Measurements from ENCODE around the gene THOC7. TPM values are rescaled to one million over a fixed set of nuclear protein-coding genes. Genes with fewer than 3 reads are reported as not detected.

The THOC7 gene
- total RNA-seq, 1 experiment from 2014 or later = 53.0 TPM

DNA sequence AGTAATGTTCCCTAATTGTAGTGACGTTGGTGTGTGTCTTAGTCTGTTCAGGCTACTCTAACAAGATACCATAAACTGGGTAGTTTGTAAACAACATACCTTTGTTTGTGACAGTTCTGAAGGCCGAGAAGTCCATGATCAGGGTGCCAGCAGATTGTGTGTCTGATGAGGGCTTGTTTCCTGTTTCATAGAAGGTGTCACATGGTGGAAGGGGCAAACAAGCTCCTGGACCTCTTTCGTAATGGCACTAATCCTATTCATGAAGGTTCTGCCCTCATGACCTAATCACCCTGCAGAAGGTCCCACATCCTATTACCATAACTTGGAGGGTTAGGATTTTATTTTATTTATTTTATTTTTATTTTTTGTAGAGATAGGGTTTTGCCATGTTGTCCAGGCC, 11.2 kb upstream of the THOC7 start:
- ChIA-PET CTCF (no interaction called here), POLR2A (no interaction called here)

DNA sequence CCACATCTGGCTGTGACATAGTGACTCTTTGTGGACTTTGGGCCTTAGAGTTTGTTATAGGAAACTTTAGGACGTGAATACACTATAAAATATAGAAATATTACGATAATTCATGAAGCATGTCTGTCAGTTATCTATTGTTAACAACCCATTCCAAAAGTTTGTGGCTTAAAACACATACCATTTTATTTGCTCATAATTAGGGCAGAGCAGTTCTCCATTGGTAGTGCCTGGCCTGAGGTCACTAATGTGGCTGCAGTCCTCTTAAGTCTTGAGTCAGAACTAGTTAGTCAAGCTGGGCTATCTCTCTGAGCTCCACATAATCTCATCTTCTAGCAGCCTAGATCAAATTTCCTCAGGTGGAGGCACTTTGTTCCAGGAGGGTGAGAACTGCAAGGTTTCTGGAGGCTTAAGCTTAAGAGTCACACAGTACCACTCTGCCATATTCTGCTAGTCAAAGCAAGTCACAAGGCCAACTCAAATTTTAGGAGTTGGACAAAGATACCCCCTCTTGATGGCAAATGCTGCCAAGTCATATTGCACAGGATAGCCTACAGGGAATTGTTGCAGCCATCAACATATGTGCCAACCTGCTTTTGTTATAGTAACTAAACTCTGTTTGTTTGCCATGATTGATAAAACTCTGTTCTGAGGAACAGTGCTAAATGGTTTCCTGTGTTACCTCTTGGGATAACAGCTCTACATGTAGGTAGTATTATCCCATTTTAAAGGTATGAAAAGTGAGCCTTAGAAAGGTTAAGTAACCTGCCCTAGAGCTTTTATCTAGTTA, 8.7 kb upstream of the THOC7 start:
- Mint-ChIP-seq H3K36me3 (no peaks in the 10 kb centered on the region), H3K9me3 (no peaks in the 10 kb centered on the region), H3K27me3 (ENCODE audit: low read depth) (no peaks in the 10 kb centered on the region), H3K27ac (no peak overlapping the region), H3K4me1 (peaks cover 21% of the 10 kb centered on the region), H3K4me3 (no peak overlapping the region)
- POLR2A ChIA-PET = no interaction called here
- ATAC-seq (no peak), DNase-seq (ENCODE audit: low spot score) (no peak)
- CTCF ChIA-PET = no interaction called here
- TF ChIP-seq NR3C1 (CRISPR knock-in tag; conservative IDR thresholded peaks at IDR 0.05; ENCODE audit: low read depth) = no peak
- no peak for TF ChIP-seq RORB (CRISPR knock-in tag; IDR thresholded peaks at IDR 0.05)
- TF ChIP-seq, protein P1, sequence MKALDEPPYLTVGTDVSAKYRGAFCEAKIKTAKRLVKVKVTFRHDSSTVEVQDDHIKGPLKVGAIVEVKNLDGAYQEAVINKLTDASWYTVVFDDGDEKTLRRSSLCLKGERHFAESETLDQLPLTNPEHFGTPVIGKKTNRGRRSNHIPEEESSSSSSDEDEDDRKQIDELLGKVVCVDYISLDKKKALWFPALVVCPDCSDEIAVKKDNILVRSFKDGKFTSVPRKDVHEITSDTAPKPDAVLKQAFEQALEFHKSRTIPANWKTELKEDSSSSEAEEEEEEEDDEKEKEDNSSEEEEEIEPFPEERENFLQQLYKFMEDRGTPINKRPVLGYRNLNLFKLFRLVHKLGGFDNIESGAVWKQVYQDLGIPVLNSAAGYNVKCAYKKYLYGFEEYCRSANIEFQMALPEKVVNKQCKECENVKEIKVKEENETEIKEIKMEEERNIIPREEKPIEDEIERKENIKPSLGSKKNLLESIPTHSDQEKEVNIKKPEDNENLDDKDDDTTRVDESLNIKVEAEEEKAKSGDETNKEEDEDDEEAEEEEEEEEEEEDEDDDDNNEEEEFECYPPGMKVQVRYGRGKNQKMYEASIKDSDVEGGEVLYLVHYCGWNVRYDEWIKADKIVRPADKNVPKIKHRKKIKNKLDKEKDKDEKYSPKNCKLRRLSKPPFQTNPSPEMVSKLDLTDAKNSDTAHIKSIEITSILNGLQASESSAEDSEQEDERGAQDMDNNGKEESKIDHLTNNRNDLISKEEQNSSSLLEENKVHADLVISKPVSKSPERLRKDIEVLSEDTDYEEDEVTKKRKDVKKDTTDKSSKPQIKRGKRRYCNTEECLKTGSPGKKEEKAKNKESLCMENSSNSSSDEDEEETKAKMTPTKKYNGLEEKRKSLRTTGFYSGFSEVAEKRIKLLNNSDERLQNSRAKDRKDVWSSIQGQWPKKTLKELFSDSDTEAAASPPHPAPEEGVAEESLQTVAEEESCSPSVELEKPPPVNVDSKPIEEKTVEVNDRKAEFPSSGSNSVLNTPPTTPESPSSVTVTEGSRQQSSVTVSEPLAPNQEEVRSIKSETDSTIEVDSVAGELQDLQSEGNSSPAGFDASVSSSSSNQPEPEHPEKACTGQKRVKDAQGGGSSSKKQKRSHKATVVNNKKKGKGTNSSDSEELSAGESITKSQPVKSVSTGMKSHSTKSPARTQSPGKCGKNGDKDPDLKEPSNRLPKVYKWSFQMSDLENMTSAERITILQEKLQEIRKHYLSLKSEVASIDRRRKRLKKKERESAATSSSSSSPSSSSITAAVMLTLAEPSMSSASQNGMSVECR (CRISPR knock-in tag; IDR thresholded peaks at IDR 0.05; ENCODE audit: borderline replicate concordance) = no peak
- TF ChIP-seq, protein P2, sequence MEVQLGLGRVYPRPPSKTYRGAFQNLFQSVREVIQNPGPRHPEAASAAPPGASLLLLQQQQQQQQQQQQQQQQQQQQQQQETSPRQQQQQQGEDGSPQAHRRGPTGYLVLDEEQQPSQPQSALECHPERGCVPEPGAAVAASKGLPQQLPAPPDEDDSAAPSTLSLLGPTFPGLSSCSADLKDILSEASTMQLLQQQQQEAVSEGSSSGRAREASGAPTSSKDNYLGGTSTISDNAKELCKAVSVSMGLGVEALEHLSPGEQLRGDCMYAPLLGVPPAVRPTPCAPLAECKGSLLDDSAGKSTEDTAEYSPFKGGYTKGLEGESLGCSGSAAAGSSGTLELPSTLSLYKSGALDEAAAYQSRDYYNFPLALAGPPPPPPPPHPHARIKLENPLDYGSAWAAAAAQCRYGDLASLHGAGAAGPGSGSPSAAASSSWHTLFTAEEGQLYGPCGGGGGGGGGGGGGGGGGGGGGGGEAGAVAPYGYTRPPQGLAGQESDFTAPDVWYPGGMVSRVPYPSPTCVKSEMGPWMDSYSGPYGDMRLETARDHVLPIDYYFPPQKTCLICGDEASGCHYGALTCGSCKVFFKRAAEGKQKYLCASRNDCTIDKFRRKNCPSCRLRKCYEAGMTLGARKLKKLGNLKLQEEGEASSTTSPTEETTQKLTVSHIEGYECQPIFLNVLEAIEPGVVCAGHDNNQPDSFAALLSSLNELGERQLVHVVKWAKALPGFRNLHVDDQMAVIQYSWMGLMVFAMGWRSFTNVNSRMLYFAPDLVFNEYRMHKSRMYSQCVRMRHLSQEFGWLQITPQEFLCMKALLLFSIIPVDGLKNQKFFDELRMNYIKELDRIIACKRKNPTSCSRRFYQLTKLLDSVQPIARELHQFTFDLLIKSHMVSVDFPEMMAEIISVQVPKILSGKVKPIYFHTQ (CRISPR knock-in tag; IDR thresholded peaks at IDR 0.05) = no peak
- TF ChIP-seq ATF1 (CRISPR knock-in tag; IDR thresholded peaks at IDR 0.05) = no peak
- TF ChIP-seq, protein P3, sequence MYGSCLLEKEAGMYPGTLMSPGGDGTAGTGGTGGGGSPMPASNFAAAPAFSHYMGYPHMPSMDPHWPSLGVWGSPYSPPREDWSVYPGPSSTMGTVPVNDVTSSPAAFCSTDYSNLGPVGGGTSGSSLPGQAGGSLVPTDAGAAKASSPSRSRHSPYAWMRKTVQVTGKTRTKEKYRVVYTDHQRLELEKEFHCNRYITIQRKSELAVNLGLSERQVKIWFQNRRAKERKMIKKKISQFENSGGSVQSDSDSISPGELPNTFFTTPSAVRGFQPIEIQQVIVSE (CRISPR knock-in tag; IDR thresholded peaks at IDR 0.05; ENCODE audit: borderline replicate concordance) = no peak
- no peak for TF ChIP-seq TCF7 (CRISPR knock-in tag; IDR thresholded peaks at IDR 0.05; ENCODE audit: low read depth)

More for the DNA sequence above, 11.2 kb upstream of the THOC7 start:
- ATAC-seq = no peak
- TF ChIP-seq RORB (CRISPR knock-in tag; IDR thresholded peaks at IDR 0.05) (no peak), ETV6 (CRISPR knock-in tag; IDR thresholded peaks at IDR 0.05) (no peak), ZNF423 (CRISPR knock-in tag; IDR thresholded peaks at IDR 0.05) (no peak), RELA (CRISPR knock-in tag; IDR thresholded peaks at IDR 0.05; ENCODE audit: borderline replicate concordance) (no peak), ZNF121 (CRISPR knock-in tag; IDR thresholded peaks at IDR 0.05) (no peak), ZNF671 (CRISPR knock-in tag; IDR thresholded peaks at IDR 0.05) (no peak), JUN (CRISPR knock-in tag; IDR thresholded peaks at IDR 0.05) (no peak)
- TF ChIP-seq, protein P4, sequence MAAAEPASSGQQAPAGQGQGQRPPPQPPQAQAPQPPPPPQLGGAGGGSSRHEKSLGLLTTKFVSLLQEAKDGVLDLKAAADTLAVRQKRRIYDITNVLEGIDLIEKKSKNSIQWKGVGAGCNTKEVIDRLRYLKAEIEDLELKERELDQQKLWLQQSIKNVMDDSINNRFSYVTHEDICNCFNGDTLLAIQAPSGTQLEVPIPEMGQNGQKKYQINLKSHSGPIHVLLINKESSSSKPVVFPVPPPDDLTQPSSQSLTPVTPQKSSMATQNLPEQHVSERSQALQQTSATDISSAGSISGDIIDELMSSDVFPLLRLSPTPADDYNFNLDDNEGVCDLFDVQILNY (CRISPR knock-in tag; IDR thresholded peaks at IDR 0.05) = no peak
- TF ChIP-seq, protein P5, sequence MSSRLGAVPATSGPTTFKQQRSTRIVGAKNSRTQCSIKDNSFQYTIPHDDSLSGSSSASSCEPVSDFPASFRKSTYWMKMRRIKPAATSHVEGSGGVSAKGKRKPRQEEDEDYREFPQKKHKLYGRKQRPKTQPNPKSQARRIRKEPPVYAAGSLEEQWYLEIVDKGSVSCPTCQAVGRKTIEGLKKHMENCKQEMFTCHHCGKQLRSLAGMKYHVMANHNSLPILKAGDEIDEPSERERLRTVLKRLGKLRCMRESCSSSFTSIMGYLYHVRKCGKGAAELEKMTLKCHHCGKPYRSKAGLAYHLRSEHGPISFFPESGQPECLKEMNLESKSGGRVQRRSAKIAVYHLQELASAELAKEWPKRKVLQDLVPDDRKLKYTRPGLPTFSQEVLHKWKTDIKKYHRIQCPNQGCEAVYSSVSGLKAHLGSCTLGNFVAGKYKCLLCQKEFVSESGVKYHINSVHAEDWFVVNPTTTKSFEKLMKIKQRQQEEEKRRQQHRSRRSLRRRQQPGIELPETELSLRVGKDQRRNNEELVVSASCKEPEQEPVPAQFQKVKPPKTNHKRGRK (CRISPR knock-in tag; IDR thresholded peaks at IDR 0.05; ENCODE audit: borderline replicate concordance) = no peak
- TF ChIP-seq, protein P6, sequence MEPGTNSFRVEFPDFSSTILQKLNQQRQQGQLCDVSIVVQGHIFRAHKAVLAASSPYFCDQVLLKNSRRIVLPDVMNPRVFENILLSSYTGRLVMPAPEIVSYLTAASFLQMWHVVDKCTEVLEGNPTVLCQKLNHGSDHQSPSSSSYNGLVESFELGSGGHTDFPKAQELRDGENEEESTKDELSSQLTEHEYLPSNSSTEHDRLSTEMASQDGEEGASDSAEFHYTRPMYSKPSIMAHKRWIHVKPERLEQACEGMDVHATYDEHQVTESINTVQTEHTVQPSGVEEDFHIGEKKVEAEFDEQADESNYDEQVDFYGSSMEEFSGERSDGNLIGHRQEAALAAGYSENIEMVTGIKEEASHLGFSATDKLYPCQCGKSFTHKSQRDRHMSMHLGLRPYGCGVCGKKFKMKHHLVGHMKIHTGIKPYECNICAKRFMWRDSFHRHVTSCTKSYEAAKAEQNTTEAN (CRISPR knock-in tag; IDR thresholded peaks at IDR 0.05) = no peak
- TF ChIP-seq, protein P7, sequence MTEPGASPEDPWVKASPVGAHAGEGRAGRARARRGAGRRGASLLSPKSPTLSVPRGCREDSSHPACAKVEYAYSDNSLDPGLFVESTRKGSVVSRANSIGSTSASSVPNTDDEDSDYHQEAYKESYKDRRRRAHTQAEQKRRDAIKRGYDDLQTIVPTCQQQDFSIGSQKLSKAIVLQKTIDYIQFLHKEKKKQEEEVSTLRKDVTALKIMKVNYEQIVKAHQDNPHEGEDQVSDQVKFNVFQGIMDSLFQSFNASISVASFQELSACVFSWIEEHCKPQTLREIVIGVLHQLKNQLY (CRISPR knock-in tag; IDR thresholded peaks at IDR 0.05) = no peak
- TF ChIP-seq, protein P8, sequence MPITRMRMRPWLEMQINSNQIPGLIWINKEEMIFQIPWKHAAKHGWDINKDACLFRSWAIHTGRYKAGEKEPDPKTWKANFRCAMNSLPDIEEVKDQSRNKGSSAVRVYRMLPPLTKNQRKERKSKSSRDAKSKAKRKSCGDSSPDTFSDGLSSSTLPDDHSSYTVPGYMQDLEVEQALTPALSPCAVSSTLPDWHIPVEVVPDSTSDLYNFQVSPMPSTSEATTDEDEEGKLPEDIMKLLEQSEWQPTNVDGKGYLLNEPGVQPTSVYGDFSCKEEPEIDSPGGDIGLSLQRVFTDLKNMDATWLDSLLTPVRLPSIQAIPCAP (CRISPR knock-in tag; IDR thresholded peaks at IDR 0.05) = no peak
- TF ChIP-seq, protein P9, sequence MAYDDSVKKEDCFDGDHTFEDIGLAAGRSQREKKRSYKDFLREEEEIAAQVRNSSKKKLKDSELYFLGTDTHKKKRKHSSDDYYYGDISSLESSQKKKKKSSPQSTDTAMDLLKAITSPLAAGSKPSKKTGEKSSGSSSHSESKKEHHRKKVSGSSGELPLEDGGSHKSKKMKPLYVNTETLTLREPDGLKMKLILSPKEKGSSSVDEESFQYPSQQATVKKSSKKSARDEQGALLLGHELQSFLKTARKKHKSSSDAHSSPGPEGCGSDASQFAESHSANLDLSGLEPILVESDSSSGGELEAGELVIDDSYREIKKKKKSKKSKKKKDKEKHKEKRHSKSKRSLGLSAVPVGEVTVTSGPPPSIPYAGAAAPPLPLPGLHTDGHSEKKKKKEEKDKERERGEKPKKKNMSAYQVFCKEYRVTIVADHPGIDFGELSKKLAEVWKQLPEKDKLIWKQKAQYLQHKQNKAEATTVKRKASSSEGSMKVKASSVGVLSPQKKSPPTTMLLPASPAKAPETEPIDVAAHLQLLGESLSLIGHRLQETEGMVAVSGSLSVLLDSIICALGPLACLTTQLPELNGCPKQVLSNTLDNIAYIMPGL (CRISPR knock-in tag; IDR thresholded peaks at IDR 0.05) = no peak
- H3K4me3 Mint-ChIP-seq = no peak overlapping the region
- H3K27me3 Mint-ChIP-seq (ENCODE audit: low read depth) = no peaks in the 10 kb centered on the region
- H3K9me3 Mint-ChIP-seq = no peaks in the 10 kb centered on the region
- no peak for DNase-seq (ENCODE audit: low spot score)
- H3K27ac Mint-ChIP-seq = no peak overlapping the region
- peaks cover 35% of the 10 kb centered on the region for H3K4me1 Mint-ChIP-seq
- H3K36me3 Mint-ChIP-seq = no peaks in the 10 kb centered on the region
